Measurements from ENCODE around the gene PNP.

PNP gene

GRCh38 chr14:20455355-20456300, 13.6 kb upstream of the PNP start:
- DNase-seq = peak; percentile 97

- no peak for DNase-seq
Observed at GRCh38 chr14:20456971-20457370, 12.2 kb upstream of the PNP start.

- DNase-seq = no peak
Observed at GRCh38 chr14:20458031-20458789, 11.0 kb upstream of the PNP start.

GRCh38 chr14:20460458-20461224, 8.6 kb upstream of the PNP start:
- no peak for DNase-seq

- peak; percentile 99 for DNase-seq
Observed at GRCh38 chr14:20461225-20462141, 7.7 kb upstream of the PNP start, which contains the start of gene PIP4P1. Gene PIP4P1, minus strand, starts transcription at chr14:20461434. Its CDS starts 109 bp downstream, at chr14:20461325.

- DNase-seq = no peak
Observed at GRCh38 chr14:20468764-20469241, 403 bp upstream of the PNP start.

- DNase-seq = peak; percentile 64
Observed at GRCh38 chr14:20469890-20470602, 840 bp downstream of the PNP start.

- DNase-seq = peak; percentile 47
Observed at GRCh38 chr14:20470603-20470901, 1.3 kb downstream of the PNP start.

GRCh38 chr14:20472536-20473169, 3.4 kb downstream of the PNP start:
- no peak for DNase-seq

- peak; percentile 69 for DNase-seq
Observed at GRCh38 chr14:20476776-20477175, 7.6 kb downstream of the PNP start.

GRCh38 chr14:20477211-20477876, 8.1 kb downstream of the PNP start:
- DNase-seq = peak; percentile 96

GRCh38 chr14:20478894-20479293, 9.7 kb downstream of the PNP start:
- no peak for DNase-seq

- peak; percentile 57 for DNase-seq
Observed at GRCh38 chr14:20482382-20482781, 13.2 kb downstream of the PNP start.

GRCh38 chr14:20485900-20486299, 16.7 kb downstream of the PNP start:
- no peak for DNase-seq

GRCh38 chr14:20486684-20487395, 17.6 kb downstream of the PNP start:
- DNase-seq = no peak

GRCh38 chr14:20487396-20487725, 18.2 kb downstream of the PNP start:
- DNase-seq = peak; percentile 18

- DNase-seq = no peak
Observed at GRCh38 chr14:20489093-20489994, 20.1 kb downstream of the PNP start.

GRCh38 chr14:20490563-20490962, 21.4 kb downstream of the PNP start:
- DNase-seq = peak; percentile 35

GRCh38 chr14:20492486-20492885, 23.3 kb downstream of the PNP start:
- DNase-seq = no peak

Data from OCI-M1 (cell line).